HEK293T (cell line): ENCODE data around the gene ZNF236.

Experiments
- CTCF ChIA-PET: fragments of 350-600 bp; formaldehyde crosslinking; extraction: SDS; loops from one replicate; lab custom pipeline; 2021; ENCODE audit warnings: antibody characterized with exemption, inconsistent platforms; lab: Yijun Ruan, JAX
- POLR2A ChIA-PET: fragments of 350-600 bp; formaldehyde crosslinking; extraction: SDS; loops from one replicate; lab custom pipeline; 2020; ENCODE audit warnings: antibody characterized with exemption, inconsistent platforms; lab: Yijun Ruan, JAX
- DNase-seq: peaks from one replicate; pipeline ENCODE4 v3.0.0; 2012; ENCODE audit warnings: mixed read lengths; ENCODE audit errors: extremely low spot score
- ARNT ChIP-seq: fragments of 450-650 bp; IDR thresholded peaks from 2 replicates; pipeline ENCODE4 v1.6.1; 2017; ENCODE audit warnings: mild to moderate bottlenecking
- BHLHE40 ChIP-seq: fragments of 450-650 bp; IDR thresholded peaks from 2 replicates; pipeline ENCODE4 v1.6.1; 2016; ENCODE audit warnings: mild to moderate bottlenecking, moderate library complexity, borderline replicate concordance
- CTBP1 ChIP-seq: fragments of 450-650 bp; IDR thresholded peaks from 2 replicates; pipeline ENCODE4 v1.6.1; 2016; ENCODE audit warnings: borderline replicate concordance
- ELF4 ChIP-seq: fragments of 450-650 bp; IDR thresholded peaks from 2 replicates; pipeline ENCODE4 v1.6.1; 2017; ENCODE audit warnings: antibody characterized with exemption
- FOXA1 ChIP-seq: fragments of 450-650 bp; IDR thresholded peaks from 2 replicates; pipeline ENCODE4 v1.6.1; 2016; ENCODE audit warnings: mild to moderate bottlenecking
- FOXK2 ChIP-seq: fragments of 450-650 bp; IDR thresholded peaks from 2 replicates; pipeline ENCODE4 v1.6.1; 2016; ENCODE audit warnings: mild to moderate bottlenecking
- FOXM1 ChIP-seq: fragments of 450-650 bp; IDR thresholded peaks from 2 replicates; pipeline ENCODE4 v1.6.1; 2017; ENCODE audit warnings: mild to moderate bottlenecking, borderline replicate concordance
- HDGF ChIP-seq: fragments of 450-650 bp; IDR thresholded peaks from 2 replicates; pipeline ENCODE4 v1.6.1; 2017; ENCODE audit warnings: antibody characterized with exemption, borderline replicate concordance
- L3MBTL2 ChIP-seq: fragments of 450-650 bp; conservative IDR thresholded peaks from 2 replicates; pipeline ENCODE4 v1.6.1; 2016; ENCODE audit warnings: mild to moderate bottlenecking
- LEF1 ChIP-seq: fragments of 450-650 bp; IDR thresholded peaks from 2 replicates; pipeline ENCODE4 v1.6.1; 2017; ENCODE audit warnings: mild to moderate bottlenecking, borderline replicate concordance
- NFRKB ChIP-seq: fragments of 450-650 bp; IDR thresholded peaks from 2 replicates; pipeline ENCODE4 v1.6.1; 2016; ENCODE audit warnings: mild to moderate bottlenecking, moderate library complexity
- SP1 ChIP-seq: fragments of 450-650 bp; IDR thresholded peaks from 2 replicates; pipeline ENCODE4 v1.6.1; 2017
- SUZ12 ChIP-seq: fragments of 450-650 bp; IDR thresholded peaks from 2 replicates; pipeline ENCODE4 v1.6.1; 2016; ENCODE audit warnings: mild to moderate bottlenecking
- TARDBP ChIP-seq: fragments of 450-650 bp; IDR thresholded peaks from 2 replicates; pipeline ENCODE4 v1.6.1; 2016
- ZNF384 ChIP-seq: fragments of 450-650 bp; IDR thresholded peaks from 2 replicates; pipeline ENCODE4 v1.6.1; 2016
- TF ChIP-seq, protein P1 (sequence below): fragments of 450-650 bp; IDR thresholded peaks from 2 replicates; pipeline ENCODE4 v1.6.1; 2016

Gene ZNF236

DNA sequence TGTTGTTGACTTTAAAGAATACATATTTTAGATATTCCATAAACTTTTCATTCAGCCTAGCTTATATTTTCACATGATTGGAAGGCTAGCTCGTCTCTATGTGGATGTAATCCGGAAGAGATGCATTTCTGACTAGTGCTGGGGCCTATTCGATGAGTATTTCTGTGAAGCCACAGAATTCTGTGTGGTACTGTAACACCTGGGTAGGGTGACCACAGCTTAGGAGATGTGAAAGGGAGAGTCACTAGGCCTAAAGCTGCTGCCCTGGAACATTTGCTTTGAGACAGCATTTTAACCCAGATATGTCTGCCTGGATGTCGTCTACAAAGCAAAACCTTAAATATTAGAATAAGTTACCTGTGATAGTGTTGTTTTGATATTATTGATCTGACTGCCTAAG, 83.5 kb downstream of the ZNF236 start:
- POLR2A ChIA-PET: no interaction called here

DNA sequence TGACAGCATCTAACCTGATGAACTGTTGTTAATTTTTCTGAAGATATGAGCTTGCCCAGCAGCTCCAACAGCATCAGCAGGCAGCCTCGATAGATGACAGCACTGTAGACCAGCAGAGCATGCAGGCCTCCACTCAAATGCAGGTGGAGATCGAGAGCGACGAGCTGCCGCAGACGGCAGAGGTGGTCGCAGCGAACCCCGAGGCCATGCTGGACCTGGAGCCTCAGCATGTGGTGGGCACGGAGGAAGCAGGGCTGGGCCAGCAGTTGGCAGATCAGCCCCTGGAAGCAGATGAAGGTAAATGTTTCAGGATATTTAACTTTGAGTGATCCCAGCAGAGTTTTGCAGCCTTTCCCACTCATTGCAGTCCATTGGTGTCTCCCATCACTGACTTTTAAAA, 85.9 kb downstream of the ZNF236 start:
- POLR2A ChIA-PET: no interaction called here
- TF ChIP-seq ELF4: no peak
- CTCF ChIA-PET: no interaction called here
- no peak for DNase-seq

More for the DNA sequence above, 83.5 kb downstream of the ZNF236 start:
- DNase-seq: no peak
- CTCF ChIA-PET: no interaction called here
- TF ChIP-seq FOXK2 (no peak), TARDBP (no peak), HDGF (no peak), ELF4 (no peak), ZNF384 (no peak), BHLHE40 (no peak), L3MBTL2 (no peak), CTBP1 (no peak), NFRKB (no peak), SP1 (no peak), FOXM1 (no peak)

DNA sequence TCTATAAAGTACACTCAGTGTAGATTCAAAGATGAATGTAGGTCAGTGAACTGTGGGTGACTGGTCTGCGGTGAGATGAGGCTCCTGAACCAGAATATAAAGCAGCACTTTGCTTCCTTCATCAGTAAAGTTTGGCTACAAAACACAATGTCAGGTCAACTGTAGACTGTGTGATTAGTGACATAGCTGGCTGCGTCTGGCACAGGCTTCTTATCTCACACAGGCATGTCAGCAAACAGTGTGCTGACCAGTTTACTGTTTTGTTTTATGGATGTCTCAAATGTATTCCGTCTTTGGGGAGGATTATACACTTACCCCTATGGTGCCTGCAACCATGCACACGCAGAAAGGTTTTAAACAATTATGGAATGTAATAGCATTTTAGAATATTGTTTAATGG, 87.1 kb downstream of the ZNF236 start:
- no peak for TF ChIP-seq NFRKB
- no peak for TF ChIP-seq L3MBTL2
- no peak for TF ChIP-seq FOXM1
- no peak for TF ChIP-seq LEF1
- no peak for TF ChIP-seq TARDBP
- TF ChIP-seq ELF4: no peak
- TF ChIP-seq, protein P1, sequence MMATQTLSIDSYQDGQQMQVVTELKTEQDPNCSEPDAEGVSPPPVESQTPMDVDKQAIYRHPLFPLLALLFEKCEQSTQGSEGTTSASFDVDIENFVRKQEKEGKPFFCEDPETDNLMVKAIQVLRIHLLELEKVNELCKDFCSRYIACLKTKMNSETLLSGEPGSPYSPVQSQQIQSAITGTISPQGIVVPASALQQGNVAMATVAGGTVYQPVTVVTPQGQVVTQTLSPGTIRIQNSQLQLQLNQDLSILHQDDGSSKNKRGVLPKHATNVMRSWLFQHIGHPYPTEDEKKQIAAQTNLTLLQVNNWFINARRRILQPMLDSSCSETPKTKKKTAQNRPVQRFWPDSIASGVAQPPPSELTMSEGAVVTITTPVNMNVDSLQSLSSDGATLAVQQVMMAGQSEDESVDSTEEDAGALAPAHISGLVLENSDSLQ: no peak
- no peak for TF ChIP-seq ARNT
- TF ChIP-seq HDGF: no peak
- ChIA-PET CTCF (no interaction called here), POLR2A (no interaction called here)
- DNase-seq: no peak

DNA sequence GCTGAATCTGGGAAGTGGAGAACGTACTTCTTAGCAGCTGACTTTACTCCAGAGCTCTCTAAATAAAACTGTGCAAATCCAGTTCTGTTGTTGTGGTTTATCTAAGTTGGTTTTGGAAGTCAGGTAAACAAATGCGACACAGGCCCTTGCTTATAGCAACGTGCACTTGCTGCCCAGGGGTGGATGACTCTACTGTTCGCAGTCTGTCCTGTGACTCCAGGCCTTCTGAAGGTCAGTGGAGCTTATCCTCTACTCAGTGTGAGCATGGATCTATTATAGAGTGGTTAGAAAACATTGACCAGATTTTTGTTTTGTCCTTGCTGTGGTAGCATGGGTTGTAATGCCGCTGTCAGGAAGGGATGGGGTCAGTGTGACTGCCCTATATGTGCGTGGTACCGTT, 89.1 kb downstream of the ZNF236 start:
- TF ChIP-seq NFRKB: no peak
- TF ChIP-seq CTBP1: no peak
- no peak for DNase-seq
- ChIA-PET POLR2A (no interaction called here), CTCF (interaction anchor here (1.0 kb wide), 1 partner anchor 12 kb away, joined by 3 read pairs; no protein-coding TSS in a partner anchor)

DNA sequence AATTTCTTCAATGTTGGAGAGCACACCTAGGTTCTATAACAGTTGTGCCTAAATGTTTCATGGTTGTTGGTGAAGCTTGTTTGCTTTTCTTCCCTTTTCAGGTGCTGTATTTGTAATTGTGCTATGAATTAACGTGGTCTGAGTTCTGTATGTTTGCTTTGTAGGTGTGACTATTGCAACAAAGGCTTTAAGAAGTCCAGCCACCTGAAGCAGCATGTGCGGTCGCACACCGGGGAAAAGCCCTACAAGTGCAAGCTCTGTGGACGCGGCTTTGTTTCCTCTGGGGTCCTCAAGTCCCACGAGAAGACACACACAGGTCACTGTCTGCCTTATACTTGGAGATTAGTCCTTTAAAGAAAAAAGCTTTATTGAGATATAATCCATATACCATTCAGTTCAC, 91.2 kb downstream of the ZNF236 start:
- CTCF ChIA-PET: no interaction called here
- no peak for DNase-seq
- TF ChIP-seq HDGF (no peak), L3MBTL2 (no peak), NFRKB (no peak), ZNF384 (no peak), BHLHE40 (no peak), CTBP1 (no peak), FOXA1 (no peak)
- TF ChIP-seq, protein P1: no peak
- POLR2A ChIA-PET: no interaction called here

DNA sequence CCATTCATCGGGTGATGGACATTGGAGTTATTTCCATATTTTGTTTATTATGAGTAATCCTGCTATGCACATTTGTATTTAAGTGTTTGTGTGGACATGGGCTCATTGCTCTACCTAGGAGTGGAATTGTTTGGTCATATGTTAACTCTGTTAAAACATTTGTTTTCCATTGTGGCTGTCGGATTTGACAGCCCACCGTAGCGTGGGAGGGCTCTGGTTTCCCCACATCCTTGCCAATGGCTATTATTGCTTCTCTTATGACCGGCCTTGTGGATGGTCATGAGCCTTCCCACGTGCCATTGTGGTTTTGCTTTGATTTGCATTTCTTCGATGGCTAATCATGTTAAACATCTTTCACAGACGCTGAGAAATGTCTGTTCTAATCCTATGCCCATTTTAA, 92.0 kb downstream of the ZNF236 start:
- POLR2A ChIA-PET: no interaction called here
- no peak for TF ChIP-seq NFRKB
- no peak for TF ChIP-seq FOXA1
- TF ChIP-seq HDGF: no peak
- no peak for TF ChIP-seq BHLHE40
- no peak for TF ChIP-seq LEF1
- no peak for TF ChIP-seq SUZ12
- TF ChIP-seq ZNF384: no peak
- no peak for DNase-seq
- CTCF ChIA-PET: no interaction called here

DNA sequence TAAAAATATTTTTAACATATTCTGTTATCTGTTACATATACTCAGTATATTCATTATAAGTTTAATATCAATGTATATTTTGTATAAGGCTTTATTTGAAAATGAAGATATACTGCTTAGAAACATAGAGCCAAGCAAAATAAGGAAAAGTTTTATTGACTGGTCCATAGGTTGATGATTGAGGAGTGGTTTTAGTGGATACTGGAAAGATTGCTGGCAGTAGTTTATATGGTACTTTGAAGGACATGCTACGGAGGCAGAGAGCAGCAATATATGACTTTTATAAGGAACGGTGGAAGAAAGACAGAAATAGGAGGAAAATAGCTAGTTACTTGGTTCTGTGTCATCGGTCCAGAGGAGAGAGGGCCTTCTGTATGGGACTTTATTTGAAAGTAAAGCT, 92.4 kb downstream of the ZNF236 start:
- no peak for DNase-seq
- POLR2A ChIA-PET: no interaction called here
- no peak for TF ChIP-seq FOXK2
- TF ChIP-seq FOXA1: no peak
- no peak for TF ChIP-seq L3MBTL2
- TF ChIP-seq CTBP1: no peak
- no peak for TF ChIP-seq FOXM1
- no peak for TF ChIP-seq HDGF
- no peak for TF ChIP-seq ARNT
- no peak for TF ChIP-seq TARDBP
- TF ChIP-seq NFRKB: no peak
- no peak for TF ChIP-seq LEF1
- TF ChIP-seq, protein P1: no peak
- no peak for TF ChIP-seq SP1
- CTCF ChIA-PET: no interaction called here

DNA sequence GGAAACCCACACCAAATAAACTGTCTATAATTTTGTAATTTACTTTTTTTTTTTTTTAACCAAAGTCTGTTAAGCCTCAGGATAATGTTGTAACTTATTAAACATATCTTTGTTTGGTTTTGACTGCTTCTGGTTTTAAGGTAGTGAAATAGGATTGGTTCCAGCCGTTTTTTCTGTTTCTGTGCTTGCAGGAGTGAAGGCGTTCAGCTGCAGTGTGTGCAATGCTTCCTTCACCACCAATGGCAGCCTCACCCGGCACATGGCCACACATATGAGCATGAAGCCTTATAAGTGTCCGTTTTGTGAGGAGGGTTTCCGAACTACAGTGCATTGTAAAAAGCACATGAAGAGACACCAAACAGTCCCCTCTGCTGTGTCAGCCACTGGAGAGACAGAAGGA, 93.1 kb downstream of the ZNF236 start:
- ChIA-PET POLR2A (no interaction called here), CTCF (no interaction called here)
- TF ChIP-seq FOXK2: no peak
- no peak for TF ChIP-seq ELF4
- no peak for TF ChIP-seq CTBP1
- TF ChIP-seq L3MBTL2: no peak
- TF ChIP-seq FOXM1: no peak
- TF ChIP-seq ZNF384: no peak
- TF ChIP-seq NFRKB: no peak
- no peak for TF ChIP-seq HDGF
- TF ChIP-seq TARDBP: no peak
- TF ChIP-seq SP1: no peak
- TF ChIP-seq, protein P1: no peak
- TF ChIP-seq ARNT: no peak
- TF ChIP-seq FOXA1: no peak
- no peak for TF ChIP-seq LEF1
- TF ChIP-seq BHLHE40: no peak
- TF ChIP-seq SUZ12: no peak
- DNase-seq: no peak
